Panc1 (cell line): Measurements from ENCODE around the gene ACAD8. TPM values are rescaled to one million over a fixed set of nuclear protein-coding genes. Genes with fewer than 3 reads are reported as not detected.

Experiments
- ATAC-seq: fragments of 200-7000 bp; cut with Tn5 transposase; 2 replicates; pipeline ENCODE4 v1.9.1; 2020; ENCODE audit warnings: mild to moderate bottlenecking, moderate library complexity
- BruUV-seq: library from RNA; stranded (reverse); fragments of 400-500 nt; replicated peaks from 2 replicates; lab custom pipeline; 2021; lab: Mats Ljungman, UMichigan
- CTCF ChIA-PET: fragments of 300-600 bp; sonication (Branson Sonifier 250); formaldehyde crosslinking; loops from one replicate; lab custom pipeline; 2022; ENCODE audit warnings: antibody characterized with exemption; lab: Charles Lee
- POLR2A ChIA-PET: fragments of 300-600 bp; sonication (Branson Sonifier 250); formaldehyde crosslinking; loops from one replicate; lab custom pipeline; 2022; ENCODE audit warnings: antibody characterized with exemption; lab: Charles Lee
- DNase-seq: peaks from one replicate; pipeline ENCODE4 v3.0.0-alpha.2; 2010; ENCODE audit warnings: low read depth, low spot score
- H3K27ac ChIP-seq: 2 replicates; pipeline ENCODE4 v1.5.1; 2011; ENCODE audit warnings: mild to moderate bottlenecking, low read length, inconsistent platforms
- H3K27me3 ChIP-seq: fragments of 200-500 bp; sonication (Bioruptor generic); 2 replicates; pipeline ENCODE4 v1.6.0; 2014; ENCODE audit warnings: low read length, inconsistent platforms; ENCODE audit not compliant: control insufficient read depth, insufficient read depth
- H3K36me3 ChIP-seq: fragments of 200-500 bp; sonication (Bioruptor generic); 2 replicates; pipeline ENCODE4 v1.5.1; 2014; ENCODE audit warnings: inconsistent platforms, mild to moderate bottlenecking, low read length, moderate library complexity; ENCODE audit not compliant: control insufficient read depth, insufficient read depth
- H3K4me1 ChIP-seq: 2 replicates; pipeline ENCODE4 v1.5.1; 2011; ENCODE audit warnings: inconsistent platforms, mild to moderate bottlenecking, low read length, moderate library complexity; ENCODE audit not compliant: control insufficient read depth, insufficient read depth
- H3K4me3 ChIP-seq, 2 experiments: 2 replicates each; pipeline ENCODE4 v1.5.1; 2011 to 2012; ENCODE audit warnings: low read depth in 2 of 2, low read length in 2 of 2, mild to moderate bottlenecking in 2 of 2, inconsistent platforms in 1 of 2, moderate library complexity in 1 of 2
- H3K9me3 ChIP-seq: fragments of 200-500 bp; sonication (Bioruptor generic); 2 replicates; pipeline ENCODE4 v1.5.1; 2014; ENCODE audit warnings: low read depth, mild to moderate bottlenecking, inconsistent platforms, low read length, moderate library complexity; ENCODE audit not compliant: control insufficient read depth, insufficient read depth
- POLR2AphosphoS5 ChIP-seq: IDR thresholded peaks from 2 replicates; pipeline ENCODE4 v1.6.1; 2012; ENCODE audit warnings: mild to moderate bottlenecking, low read depth, low read length, moderate library complexity
- SIN3A ChIP-seq: IDR thresholded peaks from 2 replicates; pipeline ENCODE4 v1.6.1; 2012; ENCODE audit warnings: low read depth, mild to moderate bottlenecking, low read length, moderate library complexity, borderline replicate concordance; ENCODE audit not compliant: insufficient read depth
- TCF7L2 ChIP-seq: IDR thresholded peaks from 2 replicates; pipeline ENCODE4 v1.6.1; 2011; ENCODE audit warnings: mild to moderate bottlenecking, low read depth, low read length, inconsistent platforms
- in situ Hi-C: cut with HindIII; loops from 2 replicates; pipeline ENCODE4 v1.10.0; 2016; ENCODE audit warnings: low sequenced_read_pairs, low pct_unique_long_range_greater_than_20kb
- intact Hi-C: fragments of 100-400 bp; cut with micrococcal nuclease; formaldehyde crosslinking; loops from one replicate; pipeline ENCODE4 v1.10.0; 2022; ENCODE audit not compliant: unreplicated experiment
- total RNA-seq: library from RNA; stranded (reverse); gene quantifications from one replicate; pipeline ENCODE4 v1.2.1, GENCODE V29; 2021; ENCODE audit not compliant: unreplicated experiment
- TF ChIP-seq, protein P1 (sequence below), 2 experiments: IDR thresholded peaks; 2 replicates each; pipeline ENCODE4 v1.6.1; 2011 to 2012; ENCODE audit warnings: low read depth in 2 of 2, control low read depth in 1 of 2, low read length in 1 of 2, mild to moderate bottlenecking in 1 of 2, moderate library complexity in 1 of 2; ENCODE audit not compliant: insufficient read depth in 1 of 2
- TF ChIP-seq, protein P2 (sequence below): fragments of 450-650 bp; IDR thresholded peaks from 2 replicates; pipeline ENCODE4 v1.5.1; 2017; ENCODE audit warnings: mild to moderate bottlenecking

ACAD8 gene
- total RNA-seq, 1 experiment from 2014 or later = 28.4 TPM

DNA sequence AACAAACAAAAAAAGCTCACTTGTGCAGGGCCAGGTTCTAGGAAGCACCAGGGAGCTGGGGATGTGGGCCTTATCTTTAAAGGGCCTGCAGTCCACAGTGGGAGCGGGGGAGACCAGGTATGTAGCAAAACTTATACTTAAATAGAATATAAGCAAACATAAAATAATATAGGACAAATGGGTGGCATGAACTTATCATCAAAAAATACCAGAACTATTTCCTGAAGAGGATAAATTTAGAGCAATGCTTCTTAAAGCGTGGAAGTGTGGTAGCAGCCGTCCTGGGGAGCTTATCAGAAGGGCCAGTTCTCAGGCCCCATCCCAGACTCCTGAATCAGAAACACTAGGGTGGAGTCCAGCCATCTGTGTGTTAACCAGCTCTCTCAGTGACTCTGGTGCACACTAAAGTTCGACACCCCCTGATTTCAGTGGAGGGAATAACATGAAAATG lies 19.6 kb upstream of the ACAD8 start:
- intact Hi-C loops (no loop called here), in situ Hi-C loops (no loop called here)
- POLR2A ChIA-PET = interaction anchor here (0.8 to 1.0 kb wide), 2 partner anchors 9 to 10 kb away, joined by 3 to 4 read pairs; partner anchors contain the start of gene VPS26B
- BruUV-seq = no TSS peak
- ATAC-seq (no peak), DNase-seq (no peak)
- Histone ChIP-seq H3K27ac (no peak overlapping the region), H3K9me3 (no peaks in the 10 kb centered on the region), H3K27me3 (no peaks in the 10 kb centered on the region), H3K36me3 (peaks cover 8% of the 10 kb centered on the region; the same call in 1 of the 2 replicates), H3K4me3 (no peak overlapping the region), H3K4me1 (peaks cover 5% of the 10 kb centered on the region; the same call in 1 of the 2 replicates)
- CTCF ChIA-PET = interaction anchor here (0.5 kb wide), 1 partner anchor 27 kb away, joined by 3 read pairs; no protein-coding TSS in a partner anchor
- TF ChIP-seq, protein P1, sequence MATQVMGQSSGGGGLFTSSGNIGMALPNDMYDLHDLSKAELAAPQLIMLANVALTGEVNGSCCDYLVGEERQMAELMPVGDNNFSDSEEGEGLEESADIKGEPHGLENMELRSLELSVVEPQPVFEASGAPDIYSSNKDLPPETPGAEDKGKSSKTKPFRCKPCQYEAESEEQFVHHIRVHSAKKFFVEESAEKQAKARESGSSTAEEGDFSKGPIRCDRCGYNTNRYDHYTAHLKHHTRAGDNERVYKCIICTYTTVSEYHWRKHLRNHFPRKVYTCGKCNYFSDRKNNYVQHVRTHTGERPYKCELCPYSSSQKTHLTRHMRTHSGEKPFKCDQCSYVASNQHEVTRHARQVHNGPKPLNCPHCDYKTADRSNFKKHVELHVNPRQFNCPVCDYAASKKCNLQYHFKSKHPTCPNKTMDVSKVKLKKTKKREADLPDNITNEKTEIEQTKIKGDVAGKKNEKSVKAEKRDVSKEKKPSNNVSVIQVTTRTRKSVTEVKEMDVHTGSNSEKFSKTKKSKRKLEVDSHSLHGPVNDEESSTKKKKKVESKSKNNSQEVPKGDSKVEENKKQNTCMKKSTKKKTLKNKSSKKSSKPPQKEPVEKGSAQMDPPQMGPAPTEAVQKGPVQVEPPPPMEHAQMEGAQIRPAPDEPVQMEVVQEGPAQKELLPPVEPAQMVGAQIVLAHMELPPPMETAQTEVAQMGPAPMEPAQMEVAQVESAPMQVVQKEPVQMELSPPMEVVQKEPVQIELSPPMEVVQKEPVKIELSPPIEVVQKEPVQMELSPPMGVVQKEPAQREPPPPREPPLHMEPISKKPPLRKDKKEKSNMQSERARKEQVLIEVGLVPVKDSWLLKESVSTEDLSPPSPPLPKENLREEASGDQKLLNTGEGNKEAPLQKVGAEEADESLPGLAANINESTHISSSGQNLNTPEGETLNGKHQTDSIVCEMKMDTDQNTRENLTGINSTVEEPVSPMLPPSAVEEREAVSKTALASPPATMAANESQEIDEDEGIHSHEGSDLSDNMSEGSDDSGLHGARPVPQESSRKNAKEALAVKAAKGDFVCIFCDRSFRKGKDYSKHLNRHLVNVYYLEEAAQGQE (IDR thresholded peaks at IDR 0.05; ENCODE audit: insufficient read depth in 1 of 2, low read depth in 2 of 2, low read length in 1 of 2) = no peak
- no peak for TF ChIP-seq POLR2AphosphoS5
- TF ChIP-seq SIN3A = no peak
- TF ChIP-seq, protein P2, sequence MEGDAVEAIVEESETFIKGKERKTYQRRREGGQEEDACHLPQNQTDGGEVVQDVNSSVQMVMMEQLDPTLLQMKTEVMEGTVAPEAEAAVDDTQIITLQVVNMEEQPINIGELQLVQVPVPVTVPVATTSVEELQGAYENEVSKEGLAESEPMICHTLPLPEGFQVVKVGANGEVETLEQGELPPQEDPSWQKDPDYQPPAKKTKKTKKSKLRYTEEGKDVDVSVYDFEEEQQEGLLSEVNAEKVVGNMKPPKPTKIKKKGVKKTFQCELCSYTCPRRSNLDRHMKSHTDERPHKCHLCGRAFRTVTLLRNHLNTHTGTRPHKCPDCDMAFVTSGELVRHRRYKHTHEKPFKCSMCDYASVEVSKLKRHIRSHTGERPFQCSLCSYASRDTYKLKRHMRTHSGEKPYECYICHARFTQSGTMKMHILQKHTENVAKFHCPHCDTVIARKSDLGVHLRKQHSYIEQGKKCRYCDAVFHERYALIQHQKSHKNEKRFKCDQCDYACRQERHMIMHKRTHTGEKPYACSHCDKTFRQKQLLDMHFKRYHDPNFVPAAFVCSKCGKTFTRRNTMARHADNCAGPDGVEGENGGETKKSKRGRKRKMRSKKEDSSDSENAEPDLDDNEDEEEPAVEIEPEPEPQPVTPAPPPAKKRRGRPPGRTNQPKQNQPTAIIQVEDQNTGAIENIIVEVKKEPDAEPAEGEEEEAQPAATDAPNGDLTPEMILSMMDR = no peak
- TF ChIP-seq TCF7L2 = no peak

DNA sequence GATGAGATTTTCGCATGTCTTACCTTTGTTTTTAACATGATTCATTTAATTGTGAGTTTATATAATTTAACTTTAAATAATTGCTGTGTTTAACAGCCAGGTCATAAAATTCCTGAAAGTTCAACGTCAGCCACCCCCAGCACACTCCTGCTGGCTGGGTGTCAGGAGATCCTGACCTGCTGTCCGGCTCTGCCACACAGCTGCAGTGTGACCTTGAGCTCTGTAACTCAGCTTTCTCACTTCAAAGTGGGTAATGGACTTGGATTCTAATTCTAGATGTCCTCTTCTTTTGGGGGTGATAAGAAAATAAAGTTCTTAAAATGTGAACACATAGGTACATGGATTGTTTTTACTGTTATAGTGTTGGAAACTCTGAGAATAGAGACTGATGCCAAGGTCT lies 18.0 kb upstream of the ACAD8 start:
- H3K4me3 ChIP-seq = no peak overlapping the region
- no peaks in the 10 kb centered on the region for H3K9me3 ChIP-seq
- intact Hi-C loops (no loop called here), in situ Hi-C loops (no loop called here)
- POLR2A ChIA-PET = no interaction called here
- CTCF ChIA-PET = no interaction called here
- ATAC-seq = no peak
- TF ChIP-seq, protein P2 = no peak
- TF ChIP-seq SIN3A (no peak), POLR2AphosphoS5 (no peak), TCF7L2 (no peak)
- TF ChIP-seq, protein P1 (IDR thresholded peaks at IDR 0.05; ENCODE audit: insufficient read depth in 1 of 2, low read depth in 2 of 2, low read length in 1 of 2) = no peak
- no TSS peak for BruUV-seq
- no peak for DNase-seq
- H3K27ac ChIP-seq = no peak overlapping the region
- H3K4me1 ChIP-seq = peaks cover 5% of the 10 kb centered on the region; the same call in 1 of the 2 replicates
- H3K27me3 ChIP-seq = no peaks in the 10 kb centered on the region
- H3K36me3 ChIP-seq = peaks cover 8% of the 10 kb centered on the region; the same call in 1 of the 2 replicates
